GM12878 (cell line): ENCODE measurements around the gene HOMER2.

Experiments
- ATF3 ChIP-seq: IDR thresholded peaks from 2 replicates; pipeline ENCODE4 v1.6.1; 2011; ENCODE audit warnings: low read depth, mild to moderate bottlenecking, low read length, moderate library complexity, borderline replicate concordance; ENCODE audit errors: extremely low read depth
- CREB1 ChIP-seq: IDR thresholded peaks from 2 replicates; pipeline ENCODE4 v1.6.1; 2012; ENCODE audit warnings: low read depth, mild to moderate bottlenecking, inconsistent platforms
- CTCF ChIP-seq, 3 experiments: IDR thresholded peaks in 2 of 3; conservative IDR thresholded peaks in 1 of 3; 2 replicates each; pipeline ENCODE4 v1.5.1; 2011; ENCODE audit warnings: low read depth in 3 of 3, low read length in 3 of 3, mild to moderate bottlenecking in 3 of 3, control low read depth in 2 of 3, moderate library complexity in 2 of 3, inconsistent platforms in 1 of 3, mixed read lengths in 1 of 3; ENCODE audit not compliant: control insufficient read depth in 2 of 3, insufficient read depth in 1 of 3; ENCODE audit errors: extremely low read depth in 1 of 3
- E2F8 ChIP-seq: fragments of 450-650 bp; IDR thresholded peaks from 2 replicates; pipeline ENCODE4 v1.6.1; 2018; ENCODE audit warnings: mild to moderate bottlenecking, low read depth, moderate library complexity; ENCODE audit not compliant: partially characterized antibody
- EP300 ChIP-seq, 2 experiments: fragments of 150-350 bp in 1 of 2; IDR thresholded peaks; 2 replicates each; pipeline ENCODE4 v1.6.1; 2011 to 2012; ENCODE audit warnings: low read depth in 2 of 2, low read length in 2 of 2, borderline replicate concordance in 1 of 2, improper control_type of control experiment in 1 of 2, inconsistent platforms in 1 of 2; ENCODE audit not compliant: control insufficient read depth in 1 of 2
- HDGF ChIP-seq: fragments of 450-650 bp; IDR thresholded peaks from 2 replicates; pipeline ENCODE4 v1.6.1; 2016; ENCODE audit warnings: antibody characterized with exemption
- PAX5 ChIP-seq: IDR thresholded peaks from 2 replicates; pipeline ENCODE4 v1.6.1; 2011; ENCODE audit warnings: low read depth, low read length, borderline replicate concordance
- POLR2AphosphoS5 ChIP-seq: IDR thresholded peaks from 2 replicates; pipeline ENCODE4 v1.6.1; 2011; ENCODE audit warnings: mild to moderate bottlenecking, low read length, inconsistent platforms
- SMAD5 ChIP-seq: IDR thresholded peaks from 2 replicates; pipeline ENCODE4 v1.6.1; 2016; ENCODE audit warnings: antibody characterized with exemption, low read depth
- SUZ12 ChIP-seq: fragments of 200-600 bp; sonication (generic); IDR thresholded peaks from one replicate; pipeline ENCODE4 v1.6.1; 2018; ENCODE audit warnings: antibody characterized with exemption, mild to moderate bottlenecking; ENCODE audit not compliant: unreplicated experiment
- YY1 ChIP-seq: IDR thresholded peaks from 2 replicates; pipeline ENCODE4 v1.6.1; 2011; ENCODE audit warnings: low read depth, mild to moderate bottlenecking, low read length
- TF ChIP-seq, protein P1 (sequence below): IDR thresholded peaks from 2 replicates; pipeline ENCODE4 v1.6.1; 2012; ENCODE audit warnings: improper control_type of control experiment, low read depth, low read length; ENCODE audit not compliant: insufficient replicate concordance

- TF ChIP-seq, protein P1, sequence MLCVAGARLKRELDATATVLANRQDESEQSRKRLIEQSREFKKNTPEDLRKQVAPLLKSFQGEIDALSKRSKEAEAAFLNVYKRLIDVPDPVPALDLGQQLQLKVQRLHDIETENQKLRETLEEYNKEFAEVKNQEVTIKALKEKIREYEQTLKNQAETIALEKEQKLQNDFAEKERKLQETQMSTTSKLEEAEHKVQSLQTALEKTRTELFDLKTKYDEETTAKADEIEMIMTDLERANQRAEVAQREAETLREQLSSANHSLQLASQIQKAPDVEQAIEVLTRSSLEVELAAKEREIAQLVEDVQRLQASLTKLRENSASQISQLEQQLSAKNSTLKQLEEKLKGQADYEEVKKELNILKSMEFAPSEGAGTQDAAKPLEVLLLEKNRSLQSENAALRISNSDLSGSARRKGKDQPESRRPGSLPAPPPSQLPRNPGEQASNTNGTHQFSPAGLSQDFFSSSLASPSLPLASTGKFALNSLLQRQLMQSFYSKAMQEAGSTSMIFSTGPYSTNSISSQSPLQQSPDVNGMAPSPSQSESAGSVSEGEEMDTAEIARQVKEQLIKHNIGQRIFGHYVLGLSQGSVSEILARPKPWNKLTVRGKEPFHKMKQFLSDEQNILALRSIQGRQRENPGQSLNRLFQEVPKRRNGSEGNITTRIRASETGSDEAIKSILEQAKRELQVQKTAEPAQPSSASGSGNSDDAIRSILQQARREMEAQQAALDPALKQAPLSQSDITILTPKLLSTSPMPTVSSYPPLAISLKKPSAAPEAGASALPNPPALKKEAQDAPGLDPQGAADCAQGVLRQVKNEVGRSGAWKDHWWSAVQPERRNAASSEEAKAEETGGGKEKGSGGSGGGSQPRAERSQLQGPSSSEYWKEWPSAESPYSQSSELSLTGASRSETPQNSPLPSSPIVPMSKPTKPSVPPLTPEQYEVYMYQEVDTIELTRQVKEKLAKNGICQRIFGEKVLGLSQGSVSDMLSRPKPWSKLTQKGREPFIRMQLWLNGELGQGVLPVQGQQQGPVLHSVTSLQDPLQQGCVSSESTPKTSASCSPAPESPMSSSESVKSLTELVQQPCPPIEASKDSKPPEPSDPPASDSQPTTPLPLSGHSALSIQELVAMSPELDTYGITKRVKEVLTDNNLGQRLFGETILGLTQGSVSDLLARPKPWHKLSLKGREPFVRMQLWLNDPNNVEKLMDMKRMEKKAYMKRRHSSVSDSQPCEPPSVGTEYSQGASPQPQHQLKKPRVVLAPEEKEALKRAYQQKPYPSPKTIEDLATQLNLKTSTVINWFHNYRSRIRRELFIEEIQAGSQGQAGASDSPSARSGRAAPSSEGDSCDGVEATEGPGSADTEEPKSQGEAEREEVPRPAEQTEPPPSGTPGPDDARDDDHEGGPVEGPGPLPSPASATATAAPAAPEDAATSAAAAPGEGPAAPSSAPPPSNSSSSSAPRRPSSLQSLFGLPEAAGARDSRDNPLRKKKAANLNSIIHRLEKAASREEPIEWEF: no peak
- TF ChIP-seq HDGF: no peak
- TF ChIP-seq CTCF (IDR thresholded peaks at IDR 0.05 in 2 of 3, conservative IDR thresholded peaks at IDR 0.05 in 1 of 3; ENCODE audit: control insufficient read depth in 2 of 3, extremely low read depth in 1 of 3, insufficient read depth in 1 of 3, low read depth in 3 of 3, low read length in 3 of 3): no peak
- TF ChIP-seq POLR2AphosphoS5: no peak
- TF ChIP-seq CREB1: no peak
- no peak for TF ChIP-seq EP300 (IDR thresholded peaks at IDR 0.05; ENCODE audit: borderline replicate concordance in 1 of 2, control insufficient read depth in 1 of 2, low read depth in 2 of 2, low read length in 2 of 2)
- TF ChIP-seq YY1: no peak
- no peak for TF ChIP-seq E2F8
- no peak for TF ChIP-seq ATF3
- no peak for TF ChIP-seq SMAD5
- no peak for TF ChIP-seq PAX5
- no peak for TF ChIP-seq SUZ12
Measured at GRCh38 chr15:82804575-82804949, 148.0 kb downstream of the HOMER2 start.
